Breast epithelium (tissue), 4 donors: ENCODE results near the gene MFSD12. TPM values are rescaled to one million over a fixed set of nuclear protein-coding genes. Genes with fewer than 3 reads are reported as not detected.

ENCODE experiments used
- DNase-seq, 2 donors: peaks; one replicate each; pipeline ENCODE4 v3.0.0-alpha.2; 2019; ENCODE audit warnings: low spot score in 2 of 2
- H3K27ac ChIP-seq, 2 donors: fragments of 200-600 bp; sonication (generic) in 1 of 2; one replicate each; pipeline ENCODE4 v1.5.1; 2016 to 2019; ENCODE audit warnings: mild to moderate bottlenecking in 1 of 2
- H3K27me3 ChIP-seq, 2 donors: fragments of 200-600 bp; sonication (generic) in 1 of 2; one replicate each; pipeline versions ENCODE4 v1.5.1 to v1.6.0; 2017 to 2019; ENCODE audit warnings: control low read depth in 1 of 2, mild to moderate bottlenecking in 1 of 2
- H3K36me3 ChIP-seq: fragments of 200-600 bp; one replicate; pipeline ENCODE4 v1.5.1; 2019
- H3K4me1 ChIP-seq, 2 donors: fragments of 200-600 bp; sonication (generic); one replicate each; pipeline ENCODE4 v1.5.1; 2016 to 2019; ENCODE audit warnings: control low read depth in 1 of 2
- H3K4me3 ChIP-seq, 3 donors: fragments of 200-600 bp; sonication (generic); 1 replicate in 2 of 3; 2 replicates in 1 of 3; pipeline ENCODE4 v1.5.1; 2016 to 2019; ENCODE audit warnings: mild to moderate bottlenecking in 3 of 3, moderate library complexity in 2 of 3
- H3K9me3 ChIP-seq, 2 donors: fragments of 200-600 bp; sonication (generic) in 1 of 2; one replicate each; pipeline ENCODE4 v1.5.1; 2016 to 2019; ENCODE audit warnings: control low read depth in 1 of 2
- POLR2A ChIP-seq: fragments of 450-650 bp; IDR thresholded peaks from one replicate; pipeline ENCODE4 v1.6.1; 2016; ENCODE audit warnings: antibody characterized with exemption, mild to moderate bottlenecking, moderate library complexity
- POLR2AphosphoS5 ChIP-seq, 3 donors: sonication (generic); formaldehyde crosslinking; IDR thresholded peaks; one replicate each; pipeline ENCODE4 v1.6.1; 2017; ENCODE audit warnings: antibody characterized with exemption in 3 of 3
- intact Hi-C: fragments of 100-400 bp; cut with DNase I; formaldehyde crosslinking; loops from one replicate; pipeline ENCODE4 v1.15.1; 2023; ENCODE audit warnings: low total_unique reads
- total RNA-seq, 3 donors: library from RNA; depleted of rRNA; stranded (reverse); fragments of >200 nt; gene quantifications; one replicate each; pipeline ENCODE4 v1.1.0, GENCODE V29; 2016
- TF ChIP-seq, protein P1 (sequence below), 3 donors: fragments of 450-650 bp; IDR thresholded peaks; one replicate each; pipeline ENCODE4 v1.5.1; 2016 to 2017; ENCODE audit warnings: antibody characterized with exemption in 3 of 3, mild to moderate bottlenecking in 3 of 3, moderate library complexity in 3 of 3

Gene MFSD12
- total RNA-seq, 3 donors from 2014 or later, result 44.5 to 50.9 (median 44.9) TPM

DNA sequence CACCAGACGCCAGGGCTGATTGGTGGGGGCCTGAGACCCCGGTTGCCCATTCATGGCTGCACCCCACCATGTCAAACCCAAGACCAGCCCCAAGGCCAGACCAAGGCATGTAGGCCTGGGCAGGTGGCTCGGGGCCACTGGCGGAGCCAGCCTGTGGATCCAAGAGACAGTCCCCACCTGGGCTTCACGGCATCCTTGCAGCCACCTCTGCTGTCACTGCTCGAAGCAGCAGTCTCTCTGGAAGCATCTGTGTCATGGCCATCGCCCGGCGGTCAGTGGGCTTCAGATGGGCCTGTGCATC, 22.2 kb downstream of the MFSD12 start:
- H3K27me3 ChIP-seq, result no peaks in the 10 kb centered on the region
- H3K27ac ChIP-seq, result no peak overlapping the region
- intact Hi-C loops, result no loop called here
- H3K4me1 ChIP-seq, result peaks cover 5 to 13% of the 10 kb centered on the region in 2 donors
- no peaks in the 10 kb centered on the region for H3K9me3 ChIP-seq
- H3K36me3 ChIP-seq, result peaks cover 21% of the 10 kb centered on the region
- DNase-seq, result no peak
- H3K4me3 ChIP-seq, result no peak overlapping the region
- TF ChIP-seq, protein P1, sequence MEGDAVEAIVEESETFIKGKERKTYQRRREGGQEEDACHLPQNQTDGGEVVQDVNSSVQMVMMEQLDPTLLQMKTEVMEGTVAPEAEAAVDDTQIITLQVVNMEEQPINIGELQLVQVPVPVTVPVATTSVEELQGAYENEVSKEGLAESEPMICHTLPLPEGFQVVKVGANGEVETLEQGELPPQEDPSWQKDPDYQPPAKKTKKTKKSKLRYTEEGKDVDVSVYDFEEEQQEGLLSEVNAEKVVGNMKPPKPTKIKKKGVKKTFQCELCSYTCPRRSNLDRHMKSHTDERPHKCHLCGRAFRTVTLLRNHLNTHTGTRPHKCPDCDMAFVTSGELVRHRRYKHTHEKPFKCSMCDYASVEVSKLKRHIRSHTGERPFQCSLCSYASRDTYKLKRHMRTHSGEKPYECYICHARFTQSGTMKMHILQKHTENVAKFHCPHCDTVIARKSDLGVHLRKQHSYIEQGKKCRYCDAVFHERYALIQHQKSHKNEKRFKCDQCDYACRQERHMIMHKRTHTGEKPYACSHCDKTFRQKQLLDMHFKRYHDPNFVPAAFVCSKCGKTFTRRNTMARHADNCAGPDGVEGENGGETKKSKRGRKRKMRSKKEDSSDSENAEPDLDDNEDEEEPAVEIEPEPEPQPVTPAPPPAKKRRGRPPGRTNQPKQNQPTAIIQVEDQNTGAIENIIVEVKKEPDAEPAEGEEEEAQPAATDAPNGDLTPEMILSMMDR (IDR thresholded peaks at IDR 0.05), result no peak
- TF ChIP-seq POLR2A, result no peak
- TF ChIP-seq POLR2AphosphoS5 (IDR thresholded peaks at IDR 0.05), result no peak

DNA sequence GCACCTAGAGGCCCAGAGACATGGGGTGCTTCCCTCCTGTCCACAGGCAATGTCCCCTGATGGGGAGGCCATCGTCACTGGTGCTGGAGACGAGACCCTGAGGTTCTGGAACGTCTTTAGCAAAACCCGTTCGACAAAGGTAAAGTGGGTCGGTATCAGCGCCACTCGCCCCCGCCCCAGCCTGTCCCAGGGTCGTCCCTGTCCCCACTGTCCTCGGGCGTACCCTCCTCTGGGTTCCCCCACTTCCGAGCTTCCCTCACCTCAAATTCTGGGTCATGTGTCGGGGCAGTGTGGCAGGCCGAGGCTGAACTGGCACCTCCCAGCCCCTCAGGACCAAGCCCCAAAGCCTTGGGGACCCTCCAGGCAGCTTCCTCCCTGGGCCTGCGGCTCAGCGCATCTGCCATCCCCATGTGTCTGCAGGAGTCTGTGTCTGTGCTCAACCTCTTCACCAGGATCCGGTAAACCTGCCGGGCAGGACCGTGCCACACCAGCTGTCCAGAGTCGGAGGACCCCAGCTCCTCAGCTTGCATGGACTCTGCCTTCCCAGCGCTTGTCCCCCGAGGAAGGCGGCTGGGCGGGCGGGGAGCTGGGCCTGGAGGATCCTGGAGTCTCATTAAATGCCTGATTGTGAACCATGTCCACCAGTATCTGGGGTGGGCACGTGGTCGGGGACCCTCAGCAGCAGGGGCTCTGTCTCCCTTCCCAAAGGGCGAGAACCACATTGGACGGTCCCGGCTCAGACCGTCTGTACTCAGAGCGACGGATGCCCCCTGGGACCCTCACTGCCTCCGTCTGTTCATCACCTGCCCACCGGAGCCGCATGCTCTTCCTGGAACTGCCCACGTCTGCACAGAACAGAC, 22.8 kb downstream of the MFSD12 start:
- intact Hi-C loops, result loop anchor here (1.0 kb wide), 1 partner anchor 48 kb away; no protein-coding TSS in a partner anchor
- Histone ChIP-seq H3K27ac (no peak overlapping the region), H3K36me3 (peaks cover 21% of the 10 kb centered on the region), H3K4me1 (peaks cover 5 to 13% of the 10 kb centered on the region in 2 donors), H3K4me3 (no peak overlapping the region), H3K9me3 (no peaks in the 10 kb centered on the region), H3K27me3 (no peaks in the 10 kb centered on the region)
- no peak for DNase-seq
- TF ChIP-seq POLR2A (no peak), POLR2AphosphoS5 (IDR thresholded peaks at IDR 0.05) (no peak)
- TF ChIP-seq, protein P1 (IDR thresholded peaks at IDR 0.05), result no peak

DNA sequence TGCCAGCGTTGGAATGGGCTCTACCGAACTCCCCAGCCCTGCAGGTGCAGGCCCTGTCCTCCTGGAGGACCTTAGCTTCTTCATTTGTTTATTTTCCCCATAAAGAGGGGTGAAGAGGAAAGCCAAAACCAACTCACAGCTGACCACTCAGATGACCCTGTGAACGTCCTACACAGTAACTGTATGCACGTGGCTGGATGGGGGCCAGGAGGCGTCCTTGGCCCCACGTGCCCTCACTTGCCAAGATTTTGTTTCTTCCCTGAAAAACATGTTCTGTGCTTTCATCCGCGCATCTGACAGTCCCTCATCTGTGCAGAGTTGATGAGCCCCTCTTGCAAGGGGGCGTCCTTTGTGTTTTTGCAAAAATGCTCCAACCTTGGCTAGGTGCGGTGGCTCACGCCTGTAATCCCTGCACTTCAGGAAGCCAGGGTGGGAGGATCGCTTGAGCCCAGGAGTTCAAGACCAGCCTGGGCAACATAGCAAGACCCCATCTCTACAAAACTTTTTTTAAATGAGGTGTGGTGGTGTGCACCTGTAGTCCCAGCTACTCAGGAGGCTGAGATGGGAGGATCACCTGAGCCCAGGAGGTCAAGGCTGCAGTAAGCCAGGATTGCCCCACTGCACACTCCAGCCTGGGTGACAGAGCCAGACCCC, 23.7 kb downstream of the MFSD12 start:
- TF ChIP-seq, protein P1 (IDR thresholded peaks at IDR 0.05), result no peak
- TF ChIP-seq POLR2AphosphoS5 (IDR thresholded peaks at IDR 0.05), result no peak
- TF ChIP-seq POLR2A, result no peak
- no peak for DNase-seq
- Histone ChIP-seq H3K36me3 (peaks cover 21% of the 10 kb centered on the region), H3K27ac (no peak overlapping the region), H3K4me1 (peaks cover 5 to 13% of the 10 kb centered on the region in 2 donors), H3K4me3 (no peak overlapping the region), H3K9me3 (no peaks in the 10 kb centered on the region), H3K27me3 (no peaks in the 10 kb centered on the region)
- intact Hi-C loops, result loop anchor here (1.0 kb wide), 1 partner anchor 47 kb away; no protein-coding TSS in a partner anchor

DNA sequence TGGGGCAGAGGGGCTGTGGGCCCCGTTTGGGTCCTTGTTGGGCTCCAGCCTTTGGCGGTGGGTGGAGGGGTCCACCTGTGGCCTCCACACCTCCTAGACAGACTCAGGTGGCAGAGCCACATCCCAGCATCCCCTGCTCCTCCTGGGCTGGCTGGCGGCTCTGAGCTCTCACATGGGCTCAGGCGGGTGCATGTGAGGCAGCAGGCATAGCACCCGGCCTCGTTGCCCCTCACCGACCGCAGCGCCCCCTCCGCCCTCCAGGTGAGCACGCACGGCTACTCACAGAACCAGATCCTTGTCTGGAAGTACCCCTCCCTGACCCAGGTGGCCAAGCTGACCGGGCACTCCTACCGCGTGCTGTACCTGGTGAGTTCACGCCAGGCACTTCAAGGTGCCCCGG, 24.4 kb downstream of the MFSD12 start:
- H3K36me3 ChIP-seq, result peaks cover 21% of the 10 kb centered on the region
- intact Hi-C loops, result no loop called here
- no peak for DNase-seq

More for the DNA sequence above, 24.4 kb downstream of the MFSD12 start:
- H3K27me3 ChIP-seq, result no peaks in the 10 kb centered on the region
- no peak overlapping the region for H3K4me3 ChIP-seq
- peaks cover 5 to 13% of the 10 kb centered on the region in 2 donors for H3K4me1 ChIP-seq
- no peak for TF ChIP-seq POLR2AphosphoS5 (IDR thresholded peaks at IDR 0.05)
- no peak for TF ChIP-seq POLR2A
- TF ChIP-seq, protein P1 (IDR thresholded peaks at IDR 0.05), result no peak
- no peak overlapping the region for H3K27ac ChIP-seq
- no peaks in the 10 kb centered on the region for H3K9me3 ChIP-seq
